ENCODE results near the gene DNAH7. TPM values are rescaled to one million over a fixed set of nuclear protein-coding genes. Genes with fewer than 3 reads are reported as not detected.
A peak's percentile ranks its signal among the peaks of the same experiment; 100 is the strongest.

Gene DNAH7
- total RNA-seq, 6 donors from 2014 or later, result 1.6 to 33.5 (median 7.8) TPM

GRCh38 chr2:196036442-196036841 lies 32.2 kb downstream of the DNAH7 start:
- DNase-seq, result peak in 1 of 2 donors; percentile 13
- Histone ChIP-seq H3K27ac (no peak overlapping the region), H3K4me1 (no peaks in the 10 kb centered on the region), H3K36me3 (no peaks in the 10 kb centered on the region), H3K4me3 (no peak overlapping the region), H3K27me3 (no peaks in the 10 kb centered on the region), H3K9me3 (peaks cover 0 to 13% (median 6%) of the 10 kb centered on the region in 4 donors)
- WGBS, 2 donors, result 93% methylated on average over 2 of the region's 2 CpGs; no CpG with 5 or more reads in 1 of the 2 donors
- no peak for ATAC-seq (ENCODE audit: low FRiP score in 2 of 2)
- no peak for TF ChIP-seq POLR2A (IDR thresholded peaks at IDR 0.05)
- TF ChIP-seq POLR2AphosphoS5 (IDR thresholded peaks at IDR 0.05), result no peak
- TF ChIP-seq CTCF (IDR thresholded peaks at IDR 0.05), result no peak
- TF ChIP-seq EP300 (IDR thresholded peaks at IDR 0.05), result no peak

- TF ChIP-seq CTCF (IDR thresholded peaks at IDR 0.05) (no peak), POLR2A (IDR thresholded peaks at IDR 0.05) (no peak), EP300 (IDR thresholded peaks at IDR 0.05) (no peak), POLR2AphosphoS5 (IDR thresholded peaks at IDR 0.05) (no peak)
- no peak for ATAC-seq (ENCODE audit: low FRiP score in 2 of 2)
- no peak overlapping the region for H3K27ac ChIP-seq
- 88 to 89% methylated on average over 2 of the region's 2 CpGs for WGBS, 2 donors
- H3K4me3 ChIP-seq, result no peak overlapping the region
- no peak for DNase-seq
- no peaks in the 10 kb centered on the region for H3K9me3 ChIP-seq
- H3K4me1 ChIP-seq, result no peaks in the 10 kb centered on the region
- H3K36me3 ChIP-seq, result no peaks in the 10 kb centered on the region
- no peaks in the 10 kb centered on the region for H3K27me3 ChIP-seq
Measured at GRCh38 chr2:196018037-196018436, 50.6 kb downstream of the DNAH7 start.

GRCh38 chr2:196012314-196012713 lies 56.3 kb downstream of the DNAH7 start:
- WGBS, 2 donors, result 80 to 84% methylated on average over 2 of the region's 2 CpGs
- H3K27ac ChIP-seq, result no peak overlapping the region
- no peaks in the 10 kb centered on the region for H3K9me3 ChIP-seq
- no peaks in the 10 kb centered on the region for H3K36me3 ChIP-seq
- no peak overlapping the region for H3K4me3 ChIP-seq
- no peaks in the 10 kb centered on the region for H3K4me1 ChIP-seq
- TF ChIP-seq EP300 (IDR thresholded peaks at IDR 0.05), result no peak
- TF ChIP-seq POLR2A (IDR thresholded peaks at IDR 0.05), result no peak
- TF ChIP-seq CTCF (IDR thresholded peaks at IDR 0.05), result no peak
- TF ChIP-seq POLR2AphosphoS5 (IDR thresholded peaks at IDR 0.05), result no peak
- no peaks in the 10 kb centered on the region for H3K27me3 ChIP-seq
- ATAC-seq (ENCODE audit: low FRiP score in 2 of 2) (no peak), DNase-seq (no peak)

- Histone ChIP-seq H3K4me1 (no peaks in the 10 kb centered on the region), H3K9me3 (no peaks in the 10 kb centered on the region), H3K36me3 (no peaks in the 10 kb centered on the region), H3K27me3 (no peaks in the 10 kb centered on the region), H3K27ac (no peak overlapping the region), H3K4me3 (no peak overlapping the region)
- no peak for DNase-seq
- WGBS, 2 donors, result 86 to 89% methylated on average over 1 of the region's 1 CpG
- no peak for TF ChIP-seq POLR2AphosphoS5 (IDR thresholded peaks at IDR 0.05)
- no peak for TF ChIP-seq CTCF (IDR thresholded peaks at IDR 0.05)
- TF ChIP-seq EP300 (IDR thresholded peaks at IDR 0.05), result no peak
- no peak for TF ChIP-seq POLR2A (IDR thresholded peaks at IDR 0.05)
- no peak for ATAC-seq (ENCODE audit: low FRiP score in 2 of 2)
Measured at GRCh38 chr2:196000551-196000950, 68.1 kb downstream of the DNAH7 start.

GRCh38 chr2:195998070-195998469 lies 70.6 kb downstream of the DNAH7 start:
- ATAC-seq (ENCODE audit: low FRiP score in 2 of 2) (no peak), DNase-seq (no peak)
- 94 to 95% methylated on average over 8 of the region's 8 CpGs for WGBS, 2 donors
- no peaks in the 10 kb centered on the region for H3K36me3 ChIP-seq
- H3K4me3 ChIP-seq, result no peak overlapping the region
- TF ChIP-seq CTCF (IDR thresholded peaks at IDR 0.05) (no peak), POLR2AphosphoS5 (IDR thresholded peaks at IDR 0.05) (no peak), EP300 (IDR thresholded peaks at IDR 0.05) (no peak), POLR2A (IDR thresholded peaks at IDR 0.05) (no peak)
- no peaks in the 10 kb centered on the region for H3K27me3 ChIP-seq
- H3K4me1 ChIP-seq, result no peaks in the 10 kb centered on the region
- no peaks in the 10 kb centered on the region for H3K9me3 ChIP-seq
- H3K27ac ChIP-seq, result no peak overlapping the region
